K562 (cell line): ENCODE results near the gene NIPSNAP2. TPM values are rescaled to one million over a fixed set of nuclear protein-coding genes. Genes with fewer than 3 reads are reported as not detected.
"Not testable (repeated sequence)": the region's sequence is repeated elsewhere in the genome, so short reads cannot be mapped to it uniquely, and the experiment has no call there.

Source experiments
- ATAC-seq: fragments of 200-7000 bp; cut with Tn5 transposase; 3 replicates; pipeline ENCODE4 v1.9.1; 2020; ENCODE audit warnings: moderate library complexity
- BruUV-seq: library from RNA; stranded (reverse); fragments of 400-500 nt; replicated peaks from 2 replicates; lab custom pipeline; 2021; lab: Mats Ljungman, UMichigan
- CTCF ChIA-PET: fragments of 300-600 bp; formaldehyde crosslinking; extraction: SDS; loops from one replicate; lab custom pipeline; 2021; ENCODE audit warnings: low intra/inter-chr PET ratio; lab: Yijun Ruan, JAX
- POLR2A ChIA-PET: fragments of 300-600, 350-650 bp; sonication (Branson Sonifier 250); formaldehyde crosslinking; extraction: SDS; loops from one replicate; lab custom pipeline; 2021; ENCODE audit warnings: antibody characterized with exemption, inconsistent platforms; lab: Yijun Ruan, JAX
- DNase-seq, 4 experiments: peaks; one replicate each; pipeline versions ENCODE4 v3.0.0 to v3.0.0-alpha.2; 2011 to 2018; ENCODE audit warnings: low spot score in 3 of 4, mixed read lengths in 3 of 4; ENCODE audit errors: extremely low read depth in 1 of 4
- FAIRE-seq: peaks from 2 replicates; lab custom pipeline; 2011; peaks lifted over from hg19 to GRCh38; lab: Jason Lieb, UNC
- H2AFZ ChIP-seq: 2 replicates; pipeline ENCODE4 v1.6.0; 2011; ENCODE audit warnings: low read depth, low read length, control low read depth, inconsistent platforms
- H3K27ac ChIP-seq: fragments of 200-600 bp; 3 replicates; pipeline ENCODE4 v1.8.0; 2011; ENCODE audit warnings: low read depth, mild to moderate bottlenecking, control low read depth, inconsistent platforms, low read length, moderate library complexity, mixed read lengths; ENCODE audit errors: extremely low read depth
- H3K27me3 ChIP-seq, 2 experiments: fragments of 300-600 bp in 1 of 2; 2 replicates in 1 of 2; 3 replicates in 1 of 2; pipeline versions ENCODE4 v1.6.0 to v1.8.0; 2011; ENCODE audit warnings: inconsistent platforms in 2 of 2, low read length in 2 of 2, mild to moderate bottlenecking in 1 of 2, mixed read lengths in 1 of 2, moderate library complexity in 1 of 2; ENCODE audit not compliant: control insufficient read depth in 2 of 2, insufficient read depth in 2 of 2
- H3K36me3 ChIP-seq: fragments of 300-600 bp; 3 replicates; pipeline ENCODE4 v1.8.0; 2011; ENCODE audit warnings: mild to moderate bottlenecking, low read length, inconsistent platforms; ENCODE audit not compliant: control insufficient read depth, insufficient read depth
- H3K4me1 ChIP-seq, 2 experiments: fragments of 200-600 bp in 1 of 2; replicated peaks in 1 of 2; 2 replicates in 1 of 2; 3 replicates in 1 of 2; pipeline versions ENCODE4 v1.5.1 to v1.8.0; 2011; ENCODE audit warnings: inconsistent platforms in 2 of 2, low read length in 2 of 2, mild to moderate bottlenecking in 1 of 2, mixed read lengths in 1 of 2, moderate library complexity in 1 of 2; ENCODE audit not compliant: control insufficient read depth in 2 of 2, insufficient read depth in 2 of 2
- H3K4me2 ChIP-seq: 2 replicates; pipeline ENCODE4 v1.6.1; 2011; ENCODE audit warnings: low read length, control low read depth, inconsistent platforms, mixed read lengths; ENCODE audit not compliant: insufficient read depth
- H3K4me3 ChIP-seq: fragments of 200-600 bp; sonication (generic), shearing (Covaris generic); 2 replicates; pipeline ENCODE4 v1.5.1; 2016; ENCODE audit warnings: control low read depth, inconsistent platforms
- H3K79me2 ChIP-seq: fragments of 200-600 bp; 3 replicates; pipeline ENCODE4 v1.8.0; 2011; ENCODE audit warnings: low read length, inconsistent platforms; ENCODE audit not compliant: control insufficient read depth, insufficient read depth
- H3K9ac ChIP-seq, 2 experiments: 2 replicates each; pipeline versions ENCODE4 v1.6.0 to v1.6.1; 2011; ENCODE audit warnings: low read depth in 2 of 2, low read length in 2 of 2, control low read depth in 1 of 2, inconsistent platforms in 1 of 2, mild to moderate bottlenecking in 1 of 2, mixed read lengths in 1 of 2; ENCODE audit not compliant: insufficient read depth in 1 of 2
- H3K9me1 ChIP-seq: one replicate; pipeline ENCODE4 v1.6.0; 2011; ENCODE audit warnings: inconsistent platforms, mild to moderate bottlenecking, low read length, moderate library complexity; ENCODE audit not compliant: control insufficient read depth, insufficient read depth
- H3K9me3 ChIP-seq: replicated peaks from 2 replicates; pipeline ENCODE4 v1.5.1; 2011; ENCODE audit warnings: low read depth, low read length, inconsistent platforms; ENCODE audit not compliant: control insufficient read depth, insufficient read depth
- H4K20me1 ChIP-seq: replicated peaks from 2 replicates; pipeline ENCODE4 v1.6.1; 2011; ENCODE audit warnings: low read length, inconsistent platforms, mixed read lengths; ENCODE audit not compliant: control insufficient read depth, insufficient read depth
- BCLAF1 ChIP-seq, 2 experiments: fragments of 450-650 bp in 1 of 2; IDR thresholded peaks; 2 replicates each; pipeline ENCODE4 v1.6.1; 2011 to 2017; ENCODE audit warnings: low read depth in 2 of 2, antibody characterized with exemption in 1 of 2, borderline replicate concordance in 1 of 2, low read length in 1 of 2, mild to moderate bottlenecking in 1 of 2, mixed read lengths in 1 of 2; ENCODE audit not compliant: control insufficient read depth in 1 of 2
- ESRRB ChIP-seq: fragments of 250-450 bp; sonication (Bioruptor Pico); IDR thresholded peaks from 2 replicates; pipeline ENCODE4 v1.5.0; 2020; ENCODE audit warnings: mild to moderate bottlenecking, moderate library complexity, borderline replicate concordance
- FOSL1 ChIP-seq: fragments of 200-800 bp; sonication (Bioruptor generic); conservative IDR thresholded peaks from 2 replicates; pipeline ENCODE4 v1.6.1; 2016; ENCODE audit warnings: missing genetic modification characterization, missing compliant biosample characterization
- FOXA3 ChIP-seq, 2 experiments: fragments of 450-650 bp in 1 of 2; sonication (generic) in 1 of 2; formaldehyde crosslinking; IDR thresholded peaks in 1 of 2; conservative IDR thresholded peaks in 1 of 2; 2 replicates each; pipeline versions ENCODE4 v1.4.0 to v1.8.0; 2020 to 2022; ENCODE audit warnings: mild to moderate bottlenecking in 2 of 2, missing genetic modification reagents in 1 of 2
- WGBS: fragments of 100-300 bp; shearing (Covaris generic); methylation state at CpG from one replicate; pipeline ENCODE4 v1.1.6; 2016; ENCODE audit warnings: low coverage, mixed read lengths; ENCODE audit not compliant: insufficient coverage; ENCODE audit errors: missing lambda C conversion rate; 5-methylcytosine and 5-hydroxymethylcytosine counted together
- in situ Hi-C: fragments of 300-500 bp; cut with MboI; formaldehyde crosslinking; loops from 4 replicates; pipeline ENCODE4 v1.15.0; 2018; ENCODE audit warnings: inconsistent platforms, mixed read lengths
- intact Hi-C: fragments of 100-400 bp; cut with micrococcal nuclease; formaldehyde crosslinking; loops from 2 replicates; pipeline ENCODE4 v1.14.2; 2022
- polyA plus RNA-seq, 8 experiments: library from polyadenylated mRNA; depleted of rRNA in 4 of 8; stranded (reverse) in 5 of 8; unstranded in 3 of 8; fragments of >200 nt; fragmentation: Nextera tagmentation in 2 of 8; fragmentation: Illumina TruSeq in 1 of 8; extraction: Ambion mirVana in 2 of 8; extraction: Trizol in 1 of 8; gene quantifications; 2 replicates each; pipeline versions ENCODE4 v1.2.1 to v1.2.3, GENCODE V29; 2011 to 2014; ENCODE audit warnings: inconsistent platforms in 1 of 8, missing spikeins in 1 of 8
- total RNA-seq, 7 experiments: library from RNA; depleted of rRNA in 6 of 7; stranded (reverse); fragments of >200 nt in 6 of 7; fragmentation: Illumina TruSeq in 2 of 7; extraction: Trizol in 2 of 7; gene quantifications; 2 replicates each; pipeline versions ENCODE4 v1.2.1 to v1.2.3, GENCODE V29; 2011 to 2021; ENCODE audit warnings: low replicate concordance in 1 of 7
- TF ChIP-seq, protein P1 (sequence below): fragments of 450-650 bp; formaldehyde crosslinking; IDR thresholded peaks from 2 replicates; pipeline ENCODE4 v1.4.0; 2020; ENCODE audit warnings: mild to moderate bottlenecking, mixed read lengths

Gene NIPSNAP2
- total and polyA plus RNA-seq, 9 of the 15 experiments (the other 6 are each of a cell fraction or from before 2014, with no cell fraction given), result 24.9 to 107 (median 53.0) TPM

- no peak for TF ChIP-seq BCLAF1 (IDR thresholded peaks at IDR 0.05; ENCODE audit: borderline replicate concordance in 1 of 2, control insufficient read depth in 1 of 2, low read depth in 2 of 2, low read length in 1 of 2)
- TF ChIP-seq ESRRB (CRISPR knock-in tag), result no peak
- TF ChIP-seq FOXA3 (CRISPR knock-in tag; conservative IDR thresholded peaks at IDR 0.05 in 1 of 2, IDR thresholded peaks at IDR 0.05 in 1 of 2), result 0 out of 4 replicates have a peak, but pooled peaks of 1 of the 2 experiments have one; percentile 36
Measured at GRCh38 chr7:56046721-56047445, 82.5 kb downstream of the NIPSNAP2 start (continued).

GRCh38 chr7:56047446-56048116, 83.2 kb downstream of the NIPSNAP2 start:
- H3K36me3 ChIP-seq, in situ Hi-C loops, H3K9ac ChIP-seq, H3K27me3 ChIP-seq, intact Hi-C loops, H3K9me1 ChIP-seq, CTCF ChIA-PET, H2AFZ ChIP-seq, H3K4me3 ChIP-seq, H3K9me3 ChIP-seq, H3K4me2 ChIP-seq, H4K20me1 ChIP-seq, BruUV-seq, ATAC-seq, H3K27ac ChIP-seq, FAIRE-seq, DNase-seq: not testable (repeated sequence)
- WGBS, result 51% methylated on average over 11 of the region's 11 CpGs
- POLR2A ChIA-PET, result interaction anchor here (1.5 kb wide), 1 partner anchor 16 kb away, joined by 3 read pairs; no protein-coding TSS in a partner anchor
- Histone ChIP-seq H3K79me2 (peaks cover 38% of the 10 kb centered on the region), H3K4me1 (peaks cover 12 to 18% of the 10 kb centered on the region in 2 experiments; a peak in 4 of 5 replicates)
- 0 out of 2 replicates have a peak, but pooled peaks have one; percentile 15 for TF ChIP-seq FOSL1 (tag)
- TF ChIP-seq, protein P1, sequence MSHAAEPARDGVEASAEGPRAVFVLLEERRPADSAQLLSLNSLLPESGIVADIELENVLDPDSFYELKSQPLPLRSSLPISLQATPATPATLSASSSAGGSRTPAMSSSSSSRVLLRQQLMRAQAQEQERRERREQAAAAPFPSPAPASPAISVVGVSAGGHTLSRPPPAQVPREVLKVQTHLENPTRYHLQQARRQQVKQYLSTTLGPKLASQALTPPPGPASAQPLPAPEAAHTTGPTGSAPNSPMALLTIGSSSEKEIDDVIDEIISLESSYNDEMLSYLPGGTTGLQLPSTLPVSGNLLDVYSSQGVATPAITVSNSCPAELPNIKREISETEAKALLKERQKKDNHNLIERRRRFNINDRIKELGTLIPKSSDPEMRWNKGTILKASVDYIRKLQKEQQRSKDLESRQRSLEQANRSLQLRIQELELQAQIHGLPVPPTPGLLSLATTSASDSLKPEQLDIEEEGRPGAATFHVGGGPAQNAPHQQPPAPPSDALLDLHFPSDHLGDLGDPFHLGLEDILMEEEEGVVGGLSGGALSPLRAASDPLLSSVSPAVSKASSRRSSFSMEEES (CRISPR knock-in tag), result peak; percentile 59
